GM19463 (cell line): ENCODE measurements around the gene CACNA1D.
"Not testable (repeated sequence)": the region's sequence is repeated elsewhere in the genome, so short reads cannot be mapped to it uniquely, and the experiment has no call there.

ENCODE experiments used
- ATAC-seq: cut with Tn5 transposase; IDR thresholded peaks from one replicate; pipeline ENCODE4 v1.9.1; 2021; ENCODE audit warnings: mild to moderate bottlenecking, moderate library complexity; ENCODE audit not compliant: unreplicated experiment

The CACNA1D gene

GRCh38 chr3:53612508-53612907 is 118.1 kb downstream of the CACNA1D start:
- ATAC-seq, result no peak

- no peak for ATAC-seq
Measured at GRCh38 chr3:53613125-53613524, 118.7 kb downstream of the CACNA1D start.

DNA sequence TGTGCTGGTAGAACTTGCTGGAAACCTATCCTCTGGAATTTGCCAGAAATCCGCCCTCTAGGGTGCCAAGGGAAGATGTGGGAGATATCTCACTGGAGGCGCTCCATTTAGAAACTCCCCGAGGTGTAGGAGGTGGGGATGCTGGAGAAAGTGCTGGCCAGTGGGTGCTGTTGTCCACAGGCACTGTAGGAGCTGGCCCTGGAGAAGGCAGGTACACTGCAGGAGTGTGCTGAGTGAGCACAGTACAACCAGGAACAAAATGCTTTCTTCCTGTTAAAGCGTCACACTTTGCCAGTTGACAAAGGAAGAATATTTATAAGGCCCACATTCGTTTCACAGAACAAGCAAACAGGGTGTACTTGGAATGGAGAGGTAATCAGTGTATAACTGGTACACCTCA is 119.9 kb downstream of the CACNA1D start:
- ATAC-seq, result no peak

GRCh38 chr3:53616321-53616720 is 121.9 kb downstream of the CACNA1D start:
- no peak for ATAC-seq

DNA sequence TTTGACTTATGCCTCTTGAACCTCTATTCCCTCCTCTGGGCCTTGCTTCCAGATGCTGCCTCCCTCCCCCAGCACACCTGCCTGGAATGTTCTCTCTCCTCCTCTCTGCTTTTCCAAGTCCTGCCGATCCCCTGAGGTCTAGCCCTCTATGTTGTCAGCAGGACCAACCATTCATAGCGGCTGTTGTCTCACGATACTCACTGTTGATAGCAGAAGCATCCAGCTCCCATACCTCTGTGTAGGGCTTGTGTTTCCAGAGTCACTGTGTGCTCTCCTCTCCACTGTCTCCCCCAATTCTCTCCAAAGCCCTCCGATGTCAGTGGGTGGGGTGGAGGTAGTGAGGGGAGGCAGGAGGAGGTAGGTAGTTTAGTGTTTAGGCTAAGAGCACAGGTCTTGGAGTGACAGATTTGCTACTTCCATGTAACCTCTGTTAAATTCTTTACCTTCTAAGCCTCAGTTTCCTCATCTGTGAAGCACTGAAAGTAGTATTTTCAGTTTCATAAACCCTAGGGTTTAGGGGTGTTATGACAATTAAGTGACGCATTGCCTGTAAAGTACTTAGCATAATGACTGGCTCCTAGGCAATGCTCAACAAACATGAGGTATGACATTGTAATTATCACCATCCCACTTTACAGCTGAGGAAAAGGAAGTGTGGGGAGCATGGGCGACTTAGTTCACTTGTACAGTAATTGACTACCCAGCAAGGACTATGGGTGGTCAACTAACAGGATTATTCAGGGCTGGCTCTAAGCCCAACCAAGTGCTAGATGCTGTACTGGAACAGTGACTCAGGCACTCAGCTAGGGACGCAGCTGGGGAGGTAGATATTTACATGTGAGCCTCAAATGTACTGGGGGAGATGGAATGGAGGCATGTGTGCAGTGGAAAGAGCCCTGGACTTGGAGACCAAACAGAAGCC is 122.8 kb downstream of the CACNA1D start:
- ATAC-seq, result no peak

DNA sequence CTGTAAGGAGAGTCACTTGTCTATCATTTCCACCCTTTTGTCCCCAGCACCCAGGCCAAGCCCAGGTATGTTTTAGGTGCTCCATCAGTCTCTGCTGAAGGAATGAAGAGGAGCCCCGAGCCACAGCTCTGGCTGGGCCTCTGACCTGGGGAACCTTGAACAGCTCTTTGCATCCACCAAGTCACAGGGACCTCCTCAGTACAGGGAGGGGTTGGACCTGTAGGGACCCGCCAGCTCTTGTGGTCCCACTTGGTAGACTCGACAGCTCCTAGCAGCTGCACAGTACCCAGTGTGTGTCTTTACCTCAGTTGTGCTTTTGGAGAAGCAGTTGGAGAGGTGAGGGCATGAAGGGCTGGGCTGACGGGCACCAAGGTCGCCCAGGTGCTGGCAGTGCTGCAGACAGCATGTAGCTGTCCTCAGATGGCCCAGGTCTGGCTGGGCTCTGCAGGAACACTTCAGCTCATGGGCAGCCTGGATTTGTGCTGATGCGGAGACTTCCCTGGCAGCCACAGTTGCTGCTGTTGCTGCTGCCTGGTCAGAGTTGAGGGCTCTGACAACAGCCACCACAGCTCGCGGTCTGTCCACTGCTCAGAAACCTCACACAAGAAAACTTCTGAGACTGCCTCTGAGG is 123.6 kb downstream of the CACNA1D start:
- no peak for ATAC-seq

DNA sequence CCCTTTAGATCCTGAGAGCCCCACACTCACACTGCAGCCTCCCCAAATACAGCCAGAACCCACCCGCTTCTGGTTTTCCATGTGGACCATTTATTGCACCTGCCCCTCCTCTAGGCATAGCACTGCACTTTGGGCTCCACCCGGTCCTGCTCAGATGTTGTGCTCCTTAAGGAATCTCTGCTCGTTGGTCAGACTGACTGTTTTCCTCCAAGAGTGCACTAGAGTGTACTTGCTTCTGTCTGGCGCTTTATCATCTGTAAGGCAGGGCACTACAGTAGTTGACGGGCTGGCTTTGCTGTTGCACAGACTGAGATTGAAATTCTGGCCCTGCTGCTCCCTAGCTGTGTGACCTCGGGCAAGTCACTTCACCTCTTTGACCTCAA is 124.1 kb downstream of the CACNA1D start:
- no peak for ATAC-seq

DNA sequence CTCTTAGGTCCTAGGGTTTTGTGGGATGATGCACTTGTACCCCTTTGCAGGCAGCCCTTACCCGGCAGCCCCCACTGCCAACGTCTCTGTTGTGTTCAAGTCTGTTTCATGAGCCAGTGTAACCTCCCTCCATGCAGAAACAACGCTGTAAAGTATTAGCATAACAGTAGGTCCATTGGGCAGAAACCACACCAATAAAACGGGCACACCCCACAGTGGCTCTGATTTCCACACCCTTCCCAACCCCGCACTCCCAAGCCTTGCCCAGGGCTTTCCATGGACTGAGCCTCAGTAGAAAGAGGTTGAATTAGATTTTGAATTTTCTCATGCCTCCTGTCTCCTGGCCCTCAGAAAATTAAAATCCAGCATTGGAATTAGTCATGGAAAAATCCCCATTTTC is 124.5 kb downstream of the CACNA1D start:
- no peak for ATAC-seq

- no peak for ATAC-seq
Measured at GRCh38 chr3:53624061-53624857, 129.8 kb downstream of the CACNA1D start.

- ATAC-seq, result no peak
Measured at GRCh38 chr3:53626876-53627275, 132.5 kb downstream of the CACNA1D start.

DNA sequence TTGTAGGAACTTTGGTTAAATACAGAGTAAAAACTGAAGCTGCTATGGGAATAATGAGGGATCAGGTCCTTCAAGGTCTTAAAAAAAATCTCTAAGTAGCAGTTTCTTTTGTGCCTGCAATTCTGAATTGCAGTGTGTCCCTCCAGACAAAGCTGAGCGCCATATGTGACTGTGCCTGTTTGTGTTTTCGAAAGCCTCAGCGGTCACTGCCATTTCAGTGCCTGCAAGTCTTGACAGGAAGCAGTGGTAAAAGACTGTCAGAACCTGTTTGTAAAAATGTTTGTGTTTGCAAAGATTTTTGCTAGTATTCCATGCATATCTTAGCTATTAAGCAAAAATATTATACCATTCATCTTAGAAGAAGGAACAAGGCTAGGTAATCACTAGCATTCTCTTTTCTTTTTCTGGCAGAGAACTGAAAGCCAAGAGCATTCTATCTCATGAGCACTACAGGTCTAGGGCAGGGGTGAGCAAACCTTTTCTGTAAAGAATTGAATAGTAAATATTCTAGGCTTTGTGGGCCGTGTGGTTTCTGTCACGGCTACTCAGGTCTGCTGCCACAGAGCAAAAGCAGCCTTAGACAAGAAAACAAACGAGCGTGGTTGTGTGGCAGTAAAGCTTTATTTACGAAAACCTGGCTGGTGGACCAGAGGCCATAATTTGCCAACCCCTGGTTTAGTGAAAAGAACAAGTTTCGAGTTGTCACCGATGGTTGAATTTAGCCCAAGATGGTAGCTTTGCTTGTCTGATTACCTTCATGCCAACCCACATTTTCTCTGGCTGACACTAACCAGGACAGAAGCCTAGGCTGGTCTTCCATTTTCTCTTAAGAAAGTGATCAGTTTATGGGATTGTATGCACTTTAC is 134.4 kb downstream of the CACNA1D start:
- ATAC-seq, result no peak

DNA sequence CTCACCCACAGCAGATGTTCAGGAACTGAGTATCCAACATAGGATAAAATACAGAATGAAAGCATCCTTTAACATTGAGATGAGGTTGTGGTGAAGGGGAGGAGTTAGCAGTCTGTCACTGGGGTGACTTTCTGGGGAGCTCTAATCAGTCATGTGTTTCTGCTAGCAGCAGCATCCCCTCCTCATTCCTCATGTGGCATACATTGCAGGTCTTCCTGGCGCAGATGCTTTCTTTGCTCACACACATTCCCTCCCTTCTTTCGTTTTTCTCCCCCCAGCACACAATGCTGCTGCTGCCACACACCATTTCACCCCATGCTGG is 135.0 kb downstream of the CACNA1D start:
- ATAC-seq, result no peak

GRCh38 chr3:53630547-53630946 is 136.1 kb downstream of the CACNA1D start:
- no peak for ATAC-seq

GRCh38 chr3:53633197-53633787 is 138.9 kb downstream of the CACNA1D start:
- no peak for ATAC-seq

DNA sequence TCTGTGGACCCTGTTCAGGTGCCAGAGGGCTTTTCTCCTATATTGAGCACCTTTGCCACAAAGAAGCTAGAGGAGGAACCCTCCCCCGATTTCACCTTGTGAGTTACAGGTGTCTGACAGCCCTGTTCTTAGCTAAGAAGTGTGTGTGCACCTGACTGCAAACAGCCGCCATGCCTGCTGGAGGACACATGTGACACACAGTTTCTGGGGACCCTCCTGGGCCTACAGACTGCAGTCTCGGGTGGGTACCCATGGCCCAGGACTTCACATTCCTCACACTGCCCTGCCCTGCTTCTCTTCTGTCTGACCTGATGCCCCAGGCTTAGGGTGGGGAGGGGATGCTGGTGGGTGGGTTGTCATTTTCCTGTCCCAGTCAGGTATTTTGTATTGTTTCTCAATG is 140.6 kb downstream of the CACNA1D start:
- ATAC-seq, result no peak

- ATAC-seq, result not testable (repeated sequence)
Measured at GRCh38 chr3:53638806-53639205, 144.4 kb downstream of the CACNA1D start.

GRCh38 chr3:53641397-53641796 is 147.0 kb downstream of the CACNA1D start:
- no peak for ATAC-seq

- ATAC-seq, result no peak
Measured at GRCh38 chr3:53642211-53642610, 147.8 kb downstream of the CACNA1D start.

GRCh38 chr3:53643757-53644156 is 149.3 kb downstream of the CACNA1D start:
- ATAC-seq, result no peak

GRCh38 chr3:53645754-53646153 is 151.3 kb downstream of the CACNA1D start:
- no peak for ATAC-seq
